Measurements from ENCODE around the gene FSD1. TPM values are rescaled to one million over a fixed set of nuclear protein-coding genes. Genes with fewer than 3 reads are reported as not detected.

Gene FSD1
- total RNA-seq, 1 donor from 2014 or later = 26.3 TPM

DNA sequence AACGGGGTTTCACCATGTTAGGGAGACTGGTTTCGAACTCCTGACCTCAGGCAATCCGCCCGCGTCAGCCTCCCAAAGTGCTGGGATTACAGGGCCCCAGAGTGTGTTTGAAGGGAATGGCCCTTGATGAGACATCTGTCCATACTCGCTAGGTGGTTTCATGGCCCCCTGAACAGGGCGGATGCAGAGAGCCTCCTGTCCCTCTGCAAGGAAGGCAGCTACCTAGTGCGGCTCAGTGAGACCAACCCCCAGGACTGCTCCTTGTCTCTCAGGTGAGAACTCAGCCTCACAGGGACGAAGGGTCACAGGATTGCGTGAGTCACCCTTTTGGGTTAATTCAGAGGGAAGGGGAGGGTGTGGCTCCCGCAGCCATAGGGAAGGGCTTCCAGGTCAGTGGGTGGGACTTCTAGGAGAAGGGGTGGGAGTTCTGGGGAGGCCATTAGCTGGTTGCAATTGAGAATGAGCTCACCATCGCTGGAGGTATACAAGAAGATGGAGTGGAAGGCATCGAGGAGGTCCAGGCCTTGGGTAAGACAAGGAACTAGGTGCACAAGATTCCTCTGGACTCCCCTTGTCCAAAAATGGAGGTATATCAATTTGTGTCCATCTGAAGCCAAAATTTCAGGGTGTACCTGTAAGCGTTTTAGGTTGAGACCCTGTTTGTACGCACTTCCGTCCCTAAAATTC lies 16.2 kb upstream of the FSD1 start:
- TF ChIP-seq, protein P1, sequence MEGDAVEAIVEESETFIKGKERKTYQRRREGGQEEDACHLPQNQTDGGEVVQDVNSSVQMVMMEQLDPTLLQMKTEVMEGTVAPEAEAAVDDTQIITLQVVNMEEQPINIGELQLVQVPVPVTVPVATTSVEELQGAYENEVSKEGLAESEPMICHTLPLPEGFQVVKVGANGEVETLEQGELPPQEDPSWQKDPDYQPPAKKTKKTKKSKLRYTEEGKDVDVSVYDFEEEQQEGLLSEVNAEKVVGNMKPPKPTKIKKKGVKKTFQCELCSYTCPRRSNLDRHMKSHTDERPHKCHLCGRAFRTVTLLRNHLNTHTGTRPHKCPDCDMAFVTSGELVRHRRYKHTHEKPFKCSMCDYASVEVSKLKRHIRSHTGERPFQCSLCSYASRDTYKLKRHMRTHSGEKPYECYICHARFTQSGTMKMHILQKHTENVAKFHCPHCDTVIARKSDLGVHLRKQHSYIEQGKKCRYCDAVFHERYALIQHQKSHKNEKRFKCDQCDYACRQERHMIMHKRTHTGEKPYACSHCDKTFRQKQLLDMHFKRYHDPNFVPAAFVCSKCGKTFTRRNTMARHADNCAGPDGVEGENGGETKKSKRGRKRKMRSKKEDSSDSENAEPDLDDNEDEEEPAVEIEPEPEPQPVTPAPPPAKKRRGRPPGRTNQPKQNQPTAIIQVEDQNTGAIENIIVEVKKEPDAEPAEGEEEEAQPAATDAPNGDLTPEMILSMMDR (conservative IDR thresholded peaks at IDR 0.05) = no peak
- peaks cover 14% of the 10 kb centered on the region for H3K27me3 Mint-ChIP-seq
- H3K36me3 Mint-ChIP-seq = no peaks in the 10 kb centered on the region
- no peak overlapping the region for H3K27ac Mint-ChIP-seq
- no peak overlapping the region for H3K4me3 Mint-ChIP-seq
- H3K4me1 Mint-ChIP-seq (ENCODE audit: unreplicated experiment) = peaks cover 4% of the 10 kb centered on the region
- DNase-seq (ENCODE audit: extremely low spot score, unreplicated experiment) = no peak
- H3K9me3 Mint-ChIP-seq = no peaks in the 10 kb centered on the region

DNA sequence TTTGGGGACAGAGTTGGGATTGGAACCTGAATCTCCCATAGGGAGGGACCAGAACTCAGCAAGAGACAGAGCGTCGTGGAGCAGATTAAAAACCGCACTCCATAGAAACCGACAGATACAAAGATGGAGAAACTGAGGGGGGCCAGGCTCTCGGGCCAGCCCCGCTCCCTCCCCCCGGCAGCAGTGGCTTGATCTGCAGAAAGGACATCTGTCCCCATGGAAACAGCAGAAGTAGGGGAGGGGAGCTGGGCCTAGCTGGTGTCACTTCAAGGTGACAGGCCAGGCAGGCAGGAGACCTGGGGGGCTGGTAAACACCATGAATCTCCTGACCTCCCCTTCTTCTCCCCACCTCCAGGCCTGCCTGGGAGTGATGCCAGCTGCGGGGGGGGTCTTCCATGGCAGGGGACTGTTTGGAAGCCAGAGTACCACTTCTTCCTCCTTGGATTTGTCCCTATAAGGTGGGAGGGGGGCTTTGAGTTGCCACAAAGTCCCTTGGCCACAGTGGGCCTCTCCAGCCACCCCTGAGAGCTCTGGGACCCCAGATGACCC lies 13.1 kb upstream of the FSD1 start:
- peaks cover 2% of the 10 kb centered on the region for H3K27me3 Mint-ChIP-seq
- no peaks in the 10 kb centered on the region for H3K9me3 Mint-ChIP-seq
- TF ChIP-seq, protein P1 (conservative IDR thresholded peaks at IDR 0.05) = no peak
- H3K4me1 Mint-ChIP-seq (ENCODE audit: unreplicated experiment) = peaks cover 4% of the 10 kb centered on the region
- no peak overlapping the region for H3K27ac Mint-ChIP-seq
- no peaks in the 10 kb centered on the region for H3K36me3 Mint-ChIP-seq
- no peak for DNase-seq (ENCODE audit: extremely low spot score, unreplicated experiment)
- no peak overlapping the region for H3K4me3 Mint-ChIP-seq

DNA sequence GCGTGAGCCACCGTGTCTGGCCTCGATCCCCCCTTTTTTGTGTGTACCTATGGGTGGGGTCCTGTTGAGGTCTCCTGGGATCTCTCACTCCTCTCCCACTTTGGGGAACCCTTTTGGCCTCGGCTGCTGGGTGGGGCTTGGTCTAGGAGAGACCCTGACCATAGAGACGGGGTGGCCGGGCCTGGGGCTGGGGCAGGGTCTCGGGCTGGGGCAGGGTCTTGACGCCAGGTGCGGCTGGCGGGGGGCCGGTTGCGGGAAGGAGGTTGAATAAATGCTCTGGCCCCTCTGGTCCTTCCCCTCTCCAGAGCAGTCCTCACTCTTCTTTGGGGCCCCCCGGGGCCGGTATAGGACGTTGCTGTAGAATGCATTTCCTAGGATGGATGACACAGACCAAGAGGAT lies 11.9 kb upstream of the FSD1 start:
- no peaks in the 10 kb centered on the region for H3K36me3 Mint-ChIP-seq
- no peak overlapping the region for H3K27ac Mint-ChIP-seq
- no peaks in the 10 kb centered on the region for H3K9me3 Mint-ChIP-seq
- TF ChIP-seq, protein P1 (conservative IDR thresholded peaks at IDR 0.05) = no peak
- no peak overlapping the region for H3K4me3 Mint-ChIP-seq
- no peaks in the 10 kb centered on the region for H3K27me3 Mint-ChIP-seq
- DNase-seq (ENCODE audit: extremely low spot score, unreplicated experiment) = no peak
- peaks cover 4% of the 10 kb centered on the region for H3K4me1 Mint-ChIP-seq (ENCODE audit: unreplicated experiment)

DNA sequence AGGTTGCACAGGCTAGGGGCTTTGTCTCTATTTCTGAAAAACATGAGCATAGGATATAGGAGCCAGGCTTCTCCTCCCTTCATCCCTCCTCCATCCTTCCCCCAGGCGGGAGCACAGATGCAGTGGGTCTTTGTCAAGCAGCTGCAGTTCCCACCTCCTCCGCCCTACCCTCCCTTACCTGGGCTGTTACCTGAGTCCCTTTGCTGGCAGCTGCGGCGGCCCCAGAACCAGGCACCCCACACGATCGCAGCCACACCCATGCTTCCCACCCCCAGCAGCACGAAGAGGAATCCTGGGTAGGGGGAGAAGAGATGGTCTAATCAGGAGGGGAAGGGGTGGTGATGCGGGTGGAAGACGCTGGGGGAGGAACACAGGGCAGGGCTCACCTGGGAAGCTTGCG lies 10.0 kb upstream of the FSD1 start:
- no peaks in the 10 kb centered on the region for H3K9me3 Mint-ChIP-seq
- no peak for DNase-seq (ENCODE audit: extremely low spot score, unreplicated experiment)
- H3K4me3 Mint-ChIP-seq = no peak overlapping the region
- H3K4me1 Mint-ChIP-seq (ENCODE audit: unreplicated experiment) = peaks cover 4% of the 10 kb centered on the region
- no peaks in the 10 kb centered on the region for H3K36me3 Mint-ChIP-seq
- H3K27ac Mint-ChIP-seq = no peak overlapping the region
- no peaks in the 10 kb centered on the region for H3K27me3 Mint-ChIP-seq
- TF ChIP-seq, protein P1 (conservative IDR thresholded peaks at IDR 0.05) = no peak

DNA sequence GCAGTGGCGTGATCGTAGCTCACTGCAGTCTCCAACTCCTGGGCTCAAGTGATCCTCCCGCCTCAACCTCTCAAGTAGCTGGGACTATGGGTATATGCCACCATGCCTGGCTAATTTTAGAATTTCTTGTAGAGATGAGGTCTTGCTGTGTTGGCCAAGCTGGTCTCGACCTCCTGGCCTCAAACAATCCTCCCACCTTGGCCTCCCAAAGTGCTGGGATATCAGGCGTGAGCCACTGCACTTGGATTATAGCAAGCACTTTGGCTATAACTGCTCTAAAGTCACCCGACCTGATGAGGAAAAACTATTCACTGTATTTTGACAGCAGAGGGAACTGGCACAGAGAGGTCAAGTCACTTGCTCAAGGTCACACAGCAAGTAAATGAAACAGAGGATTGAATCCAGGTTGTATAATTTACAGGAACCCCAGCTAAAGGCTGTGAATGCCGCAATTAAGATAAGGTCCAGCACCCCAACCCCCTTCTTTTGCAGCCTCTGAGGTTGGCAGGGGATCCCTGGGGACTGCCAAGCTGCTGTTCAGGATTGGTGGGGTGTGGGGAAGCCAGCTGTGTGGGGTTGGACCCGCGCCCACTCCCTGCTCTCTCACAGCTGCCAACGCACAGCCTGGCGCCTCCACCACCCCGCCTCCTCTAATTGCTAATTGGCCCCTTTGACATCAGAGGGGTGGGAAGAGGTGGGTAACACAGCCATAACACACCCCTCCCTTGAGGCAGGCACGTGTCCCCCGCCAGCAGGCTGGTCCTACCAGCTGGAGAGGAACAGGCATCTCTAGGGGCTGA lies 8.2 kb upstream of the FSD1 start:
- H3K36me3 Mint-ChIP-seq = no peaks in the 10 kb centered on the region
- H3K9me3 Mint-ChIP-seq = no peaks in the 10 kb centered on the region
- DNase-seq (ENCODE audit: extremely low spot score, unreplicated experiment) = no peak
- no peak overlapping the region for H3K27ac Mint-ChIP-seq
- peaks cover under 1% of the 10 kb centered on the region for H3K4me1 Mint-ChIP-seq (ENCODE audit: unreplicated experiment)
- TF ChIP-seq, protein P1 (conservative IDR thresholded peaks at IDR 0.05) = no peak
- no peak overlapping the region for H3K4me3 Mint-ChIP-seq
- H3K27me3 Mint-ChIP-seq = no peaks in the 10 kb centered on the region
